ENCODE data around the gene SLC26A2. TPM values are rescaled to one million over a fixed set of nuclear protein-coding genes. Genes with fewer than 3 reads are reported as not detected.

The SLC26A2 gene
- total RNA-seq, 1 donor from 2014 or later = 17.4 TPM

- Mint-ChIP-seq H3K36me3 (no peaks in the 10 kb centered on the region), H3K27me3 (no peaks in the 10 kb centered on the region), H3K4me3 (no peak overlapping the region), H3K27ac (no peak overlapping the region), H3K4me1 (ENCODE audit: unreplicated experiment) (peaks cover 8% of the 10 kb centered on the region), H3K9me3 (no peaks in the 10 kb centered on the region)
- TF ChIP-seq, protein P1, sequence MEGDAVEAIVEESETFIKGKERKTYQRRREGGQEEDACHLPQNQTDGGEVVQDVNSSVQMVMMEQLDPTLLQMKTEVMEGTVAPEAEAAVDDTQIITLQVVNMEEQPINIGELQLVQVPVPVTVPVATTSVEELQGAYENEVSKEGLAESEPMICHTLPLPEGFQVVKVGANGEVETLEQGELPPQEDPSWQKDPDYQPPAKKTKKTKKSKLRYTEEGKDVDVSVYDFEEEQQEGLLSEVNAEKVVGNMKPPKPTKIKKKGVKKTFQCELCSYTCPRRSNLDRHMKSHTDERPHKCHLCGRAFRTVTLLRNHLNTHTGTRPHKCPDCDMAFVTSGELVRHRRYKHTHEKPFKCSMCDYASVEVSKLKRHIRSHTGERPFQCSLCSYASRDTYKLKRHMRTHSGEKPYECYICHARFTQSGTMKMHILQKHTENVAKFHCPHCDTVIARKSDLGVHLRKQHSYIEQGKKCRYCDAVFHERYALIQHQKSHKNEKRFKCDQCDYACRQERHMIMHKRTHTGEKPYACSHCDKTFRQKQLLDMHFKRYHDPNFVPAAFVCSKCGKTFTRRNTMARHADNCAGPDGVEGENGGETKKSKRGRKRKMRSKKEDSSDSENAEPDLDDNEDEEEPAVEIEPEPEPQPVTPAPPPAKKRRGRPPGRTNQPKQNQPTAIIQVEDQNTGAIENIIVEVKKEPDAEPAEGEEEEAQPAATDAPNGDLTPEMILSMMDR (conservative IDR thresholded peaks at IDR 0.05) = no peak
- no peak for DNase-seq (ENCODE audit: extremely low spot score, unreplicated experiment)
Measured at GRCh38 chr5:149951138-149951749, 9.3 kb upstream of the SLC26A2 start.

DNA sequence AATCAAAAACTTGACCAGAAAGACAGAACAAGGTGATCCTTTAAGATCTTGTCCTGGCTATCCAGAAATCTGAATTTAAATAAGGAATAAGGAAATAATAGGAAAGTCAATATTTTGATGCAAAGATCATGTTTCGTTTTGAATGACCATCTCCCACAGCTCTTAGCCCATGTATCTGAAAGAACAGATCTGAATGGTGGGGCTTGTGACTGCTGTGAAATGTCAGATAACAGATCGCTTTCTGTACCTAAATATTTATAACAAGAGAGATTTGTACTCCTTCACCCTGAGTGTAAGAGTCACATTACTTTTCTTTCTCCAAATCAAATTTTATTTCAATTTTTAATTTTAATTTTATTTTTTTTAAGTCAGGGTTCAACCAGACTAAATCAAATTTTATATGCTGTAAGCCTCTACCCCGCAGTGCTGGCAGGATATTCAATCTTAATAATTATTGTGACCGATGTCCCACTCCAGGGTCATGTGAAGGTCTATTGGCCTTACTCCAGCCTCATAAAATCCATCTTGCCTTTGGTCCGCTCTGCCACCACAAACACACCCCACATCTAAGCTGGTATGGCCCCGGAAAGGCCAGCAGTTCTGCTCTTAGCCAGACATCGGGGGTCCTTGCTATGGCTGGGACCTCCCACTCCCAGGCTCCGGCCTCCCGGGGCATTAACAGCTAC lies 7.0 kb upstream of the SLC26A2 start:
- no peaks in the 10 kb centered on the region for H3K27me3 Mint-ChIP-seq
- no peaks in the 10 kb centered on the region for H3K9me3 Mint-ChIP-seq
- H3K4me1 Mint-ChIP-seq (ENCODE audit: unreplicated experiment) = peaks cover 8% of the 10 kb centered on the region
- TF ChIP-seq, protein P1 (conservative IDR thresholded peaks at IDR 0.05) = no peak
- no peaks in the 10 kb centered on the region for H3K36me3 Mint-ChIP-seq
- no peak overlapping the region for H3K27ac Mint-ChIP-seq
- H3K4me3 Mint-ChIP-seq = no peak overlapping the region
- DNase-seq (ENCODE audit: extremely low spot score, unreplicated experiment) = no peak

GRCh38 chr5:149954798-149955197 lies 5.8 kb upstream of the SLC26A2 start:
- TF ChIP-seq, protein P1 (conservative IDR thresholded peaks at IDR 0.05) = no peak
- Mint-ChIP-seq H3K36me3 (no peaks in the 10 kb centered on the region), H3K9me3 (no peaks in the 10 kb centered on the region), H3K27me3 (no peaks in the 10 kb centered on the region), H3K4me1 (ENCODE audit: unreplicated experiment) (peaks cover 14% of the 10 kb centered on the region), H3K4me3 (no peak overlapping the region), H3K27ac (no peak overlapping the region)
- no peak for DNase-seq (ENCODE audit: extremely low spot score, unreplicated experiment)

- TF ChIP-seq, protein P1 (conservative IDR thresholded peaks at IDR 0.05) = no peak
- Mint-ChIP-seq H3K27ac (no peak overlapping the region), H3K27me3 (no peaks in the 10 kb centered on the region), H3K9me3 (no peaks in the 10 kb centered on the region), H3K36me3 (no peaks in the 10 kb centered on the region), H3K4me1 (ENCODE audit: unreplicated experiment) (peaks cover 25% of the 10 kb centered on the region), H3K4me3 (no peak overlapping the region)
- DNase-seq (ENCODE audit: extremely low spot score, unreplicated experiment) = no peak
Measured at GRCh38 chr5:149956685-149957084, 3.9 kb upstream of the SLC26A2 start.

GRCh38 chr5:149957855-149958254 lies 2.7 kb upstream of the SLC26A2 start:
- no peaks in the 10 kb centered on the region for H3K36me3 Mint-ChIP-seq
- H3K9me3 Mint-ChIP-seq = no peaks in the 10 kb centered on the region
- H3K4me1 Mint-ChIP-seq (ENCODE audit: unreplicated experiment) = peaks cover 33% of the 10 kb centered on the region
- TF ChIP-seq, protein P1 (conservative IDR thresholded peaks at IDR 0.05) = no peak
- DNase-seq (ENCODE audit: extremely low spot score, unreplicated experiment) = no peak
- H3K27ac Mint-ChIP-seq = no peak overlapping the region
- no peak overlapping the region for H3K4me3 Mint-ChIP-seq
- H3K27me3 Mint-ChIP-seq = no peaks in the 10 kb centered on the region
